ENCODE data around the gene HSPA1A. TPM values are rescaled to one million over a fixed set of nuclear protein-coding genes. Genes with fewer than 3 reads are reported as not detected.

The HSPA1A gene
- total RNA-seq, 1 experiment from 2014 or later: 169 TPM

DNA sequence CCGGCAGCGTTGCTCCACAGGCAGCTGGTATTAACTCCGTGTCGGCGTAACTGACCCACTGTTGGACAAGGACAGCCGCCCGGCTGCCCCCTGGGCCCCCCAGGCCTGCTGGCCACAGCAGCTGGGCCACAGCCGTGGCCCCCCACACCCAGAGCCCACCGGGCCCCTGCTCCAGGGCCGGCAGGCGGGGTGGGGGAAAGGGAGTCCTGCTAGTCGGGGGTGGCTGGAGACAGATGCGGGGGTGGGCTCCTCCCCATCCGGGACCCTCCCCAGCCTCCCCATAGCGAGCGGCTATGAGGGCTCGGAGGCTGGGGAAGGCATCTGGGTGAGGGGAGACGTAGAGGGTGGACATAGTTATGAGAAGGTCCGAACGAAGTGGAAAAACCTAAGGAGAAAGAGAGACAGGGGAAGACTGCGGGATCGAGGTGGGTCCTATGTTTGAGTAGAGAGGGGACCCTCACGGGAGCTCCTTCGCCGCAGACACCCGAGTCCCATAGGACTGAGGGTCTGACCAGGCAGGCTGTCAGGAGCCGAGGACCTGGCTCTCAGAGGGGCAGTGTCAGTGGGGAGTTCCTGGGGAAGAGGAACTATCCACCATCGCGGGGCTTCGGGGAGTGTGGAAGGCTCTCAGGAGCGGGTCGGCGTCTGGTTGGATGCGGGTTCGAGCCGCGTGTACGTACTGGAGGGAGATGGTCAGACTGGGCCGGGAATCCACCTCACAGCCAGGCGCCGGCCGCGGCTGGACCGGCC lies 20.3 kb upstream of the HSPA1A start:
- Histone ChIP-seq H3K27ac (ENCODE audit: low read length) (peak overlapping the region; percentile 99), H3K4me3 (ENCODE audit: low read depth in 2 of 2, low read length in 2 of 2) (peak overlapping the region; percentile 92 to 99), H3K36me3 (ENCODE audit: control insufficient read depth, insufficient read depth, low read length) (peaks cover 8% of the 10 kb centered on the region), H3K27me3 (ENCODE audit: control insufficient read depth, insufficient read depth, low read length) (no peaks in the 10 kb centered on the region), H3K9me3 (ENCODE audit: control insufficient read depth, insufficient read depth, low read depth, low read length) (no peaks in the 10 kb centered on the region), H3K4me1 (ENCODE audit: control insufficient read depth, insufficient read depth, low read length) (peaks cover 21% of the 10 kb centered on the region)
- in situ Hi-C loops (cut with HindIII; ENCODE audit: low pct_unique_long_range_greater_than_20kb, low sequenced_read_pairs) (no loop called here), intact Hi-C loops (cut with micrococcal nuclease; ENCODE audit: unreplicated experiment) (no loop called here)
- DNase-seq (ENCODE audit: low read depth, low spot score): no peak
- TF ChIP-seq REST (IDR thresholded peaks at IDR 0.05; ENCODE audit: insufficient read depth in 1 of 2, low read depth in 2 of 2, low read length in 1 of 2) (no peak), TCF7L2 (IDR thresholded peaks at IDR 0.05; ENCODE audit: low read depth, low read length) (no peak), SIN3A (IDR thresholded peaks at IDR 0.05; ENCODE audit: borderline replicate concordance, insufficient read depth, low read depth, low read length) (no peak), CTCF (IDR thresholded peaks at IDR 0.05) (no peak), POLR2AphosphoS5 (IDR thresholded peaks at IDR 0.05; ENCODE audit: low read depth, low read length) (no peak)
- no TSS peak for BruUV-seq (replicated peaks)
- peak; percentile 51 for ATAC-seq
- CTCF ChIA-PET: no interaction called here
- POLR2A ChIA-PET: interaction anchor here (0.6 kb wide), 1 partner anchor 16 kb away, joined by 6 read pairs; no protein-coding TSS in a partner anchor

DNA sequence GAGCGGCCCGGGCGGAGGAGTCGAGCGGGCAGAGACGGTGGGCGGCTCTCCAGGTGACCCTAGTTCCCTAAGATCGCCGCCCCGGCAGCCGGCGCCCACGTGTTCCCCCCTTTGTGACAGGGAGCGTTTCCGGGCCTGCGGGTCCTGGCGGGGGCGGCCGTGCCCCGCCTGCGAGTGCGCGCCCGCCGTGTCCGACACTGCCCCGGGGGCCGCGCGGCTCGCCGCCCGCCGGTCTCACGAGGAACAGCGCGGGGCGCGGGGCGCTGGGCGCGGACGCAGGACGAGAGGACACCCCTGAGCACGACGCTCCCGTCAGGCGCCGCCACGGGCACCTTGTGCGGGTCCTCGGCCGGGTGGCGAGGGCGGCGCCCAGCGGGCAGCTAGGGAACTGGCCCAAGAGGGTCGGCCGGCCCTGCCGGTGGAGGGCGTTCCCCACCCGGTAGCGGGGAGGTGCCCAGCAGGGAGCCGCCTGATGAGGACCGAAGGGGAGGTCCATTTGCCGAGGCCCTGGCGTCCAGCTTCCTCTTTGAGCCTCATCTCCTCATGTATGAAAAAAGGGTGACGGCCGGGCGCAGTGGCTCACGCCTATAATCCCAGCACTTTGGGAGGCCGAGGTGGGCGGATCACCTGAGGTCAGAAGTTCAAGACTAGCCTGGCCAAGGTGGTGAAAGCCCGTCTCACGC lies 19.6 kb upstream of the HSPA1A start, which contains the start of gene VARS1:
TSS of gene VARS1 (minus strand) at position 137 of the 683 bp plus-strand sequence. CDS start 535 bp downstream, outside the sequence.
- Histone ChIP-seq H3K27ac (ENCODE audit: low read length) (peak within 1 kb of the TSS; percentile 99), H3K36me3 (ENCODE audit: control insufficient read depth, insufficient read depth, low read length) (peaks cover 5% of the 10 kb centered on the region), H3K4me3 (ENCODE audit: low read depth in 2 of 2, low read length in 2 of 2) (peak within 1 kb of the TSS; percentile 92 to 99), H3K4me1 (ENCODE audit: control insufficient read depth, insufficient read depth, low read length) (peaks cover 21% of the 10 kb centered on the region), H3K9me3 (ENCODE audit: control insufficient read depth, insufficient read depth, low read depth, low read length) (no peaks in the 10 kb centered on the region), H3K27me3 (ENCODE audit: control insufficient read depth, insufficient read depth, low read length) (no peaks in the 10 kb centered on the region)
- ChIA-PET CTCF (no interaction called here), POLR2A (interaction anchor here (0.6 to 0.7 kb wide), 3 partner anchors 10 to 114 kb away, joined by 3 to 4 read pairs (median 3); no protein-coding TSS in a partner anchor)
- no TSS peak for BruUV-seq (replicated peaks)
- intact Hi-C loops (cut with micrococcal nuclease; ENCODE audit: unreplicated experiment): no loop called here
- TF ChIP-seq SIN3A (IDR thresholded peaks at IDR 0.05; ENCODE audit: borderline replicate concordance, insufficient read depth, low read depth, low read length): peak; percentile 96; the same call in 1 of the 2 replicates
- TF ChIP-seq POLR2AphosphoS5 (IDR thresholded peaks at IDR 0.05; ENCODE audit: low read depth, low read length): peak; percentile 62
- no peak for TF ChIP-seq REST (IDR thresholded peaks at IDR 0.05; ENCODE audit: insufficient read depth in 1 of 2, low read depth in 2 of 2, low read length in 1 of 2)
- TF ChIP-seq CTCF (IDR thresholded peaks at IDR 0.05): peak; percentile 91
- DNase-seq (ENCODE audit: low read depth, low spot score): no peak
- ATAC-seq: peak; percentile 90
- in situ Hi-C loops (cut with HindIII; ENCODE audit: low pct_unique_long_range_greater_than_20kb, low sequenced_read_pairs): no loop called here
